HCT116 (cell line): Measurements from ENCODE around the gene ALDH3B1. TPM values are rescaled to one million over a fixed set of nuclear protein-coding genes. Genes with fewer than 3 reads are reported as not detected.

ENCODE experiments used
- ATAC-seq: fragments of 200-7000 bp; cut with Tn5 transposase; 2 replicates; pipeline ENCODE4 v1.9.1; 2020; ENCODE audit warnings: mild to moderate bottlenecking, moderate library complexity
- BruUV-seq: library from RNA; stranded (reverse); fragments of 400-500 nt; replicated peaks from 2 replicates; lab custom pipeline; 2021; lab: Mats Ljungman, UMichigan
- CTCF ChIA-PET: fragments of 300-600 bp; sonication (Branson Sonifier 250); formaldehyde crosslinking; loops from one replicate; lab custom pipeline; 2021; ENCODE audit warnings: antibody characterized with exemption; lab: Charles Lee
- POLR2A ChIA-PET: fragments of 300-600, 350-600 bp; sonication (Branson Sonifier 250); formaldehyde crosslinking; loops from one replicate; lab custom pipeline; 2021; ENCODE audit warnings: antibody characterized with exemption; lab: Charles Lee
- RAD21 ChIA-PET, 2 experiments: fragments of 300-600 bp; sonication (Branson Sonifier 250); formaldehyde crosslinking; loops; one replicate each; lab custom pipeline; 2023; ENCODE audit warnings: low total read pairs in 2 of 2; ENCODE audit not compliant: uncharacterized antibody in 2 of 2, unreplicated experiment in 2 of 2, low non-redundant PET in 1 of 2; lab: Charles Lee
- DNase-seq: peaks from one replicate; pipeline ENCODE4 v3.0.0-alpha.2; 2010; ENCODE audit warnings: low read depth, low spot score
- H2AFZ ChIP-seq: fragments of 200-600 bp; shearing (Covaris generic), sonication (generic); 2 replicates; pipeline ENCODE4 v1.6.1; 2017; ENCODE audit warnings: low read depth, mixed run types, mixed read lengths, antibody characterized with exemption, low read length; ENCODE audit not compliant: poor library complexity, severe bottlenecking
- H3K27ac ChIP-seq: 2 replicates; pipeline ENCODE4 v1.5.1; 2012; ENCODE audit warnings: low read depth, low read length
- H3K27me3 ChIP-seq: fragments of 200-600 bp; sonication (generic); 2 replicates; pipeline ENCODE4 v1.6.1; 2016; ENCODE audit warnings: mixed run types, low read length, mixed read lengths; ENCODE audit not compliant: insufficient read depth
- H3K36me3 ChIP-seq, 2 experiments: fragments of 200-500 bp in 1 of 2; fragments of 200-600 bp in 1 of 2; sonication (Bioruptor generic) in 1 of 2; sonication (generic) in 1 of 2; 2 replicates each; pipeline versions ENCODE4 v1.5.1 to v1.6.1; 2014 to 2016; ENCODE audit warnings: low read length in 2 of 2, inconsistent platforms in 1 of 2, mixed read lengths in 1 of 2, mixed run types in 1 of 2; ENCODE audit not compliant: insufficient read depth in 2 of 2, control insufficient read depth in 1 of 2
- H3K4me1 ChIP-seq, 2 experiments: fragments of 200-600 bp in 1 of 2; sonication (generic) in 1 of 2; 2 replicates each; pipeline versions ENCODE4 v1.5.1 to v1.6.1; 2012 to 2017; ENCODE audit warnings: low read length in 2 of 2, inconsistent platforms in 1 of 2, mild to moderate bottlenecking in 1 of 2, mixed read lengths in 1 of 2, mixed run types in 1 of 2, moderate library complexity in 1 of 2; ENCODE audit not compliant: insufficient read depth in 2 of 2, control insufficient read depth in 1 of 2
- H3K4me2 ChIP-seq: fragments of 200-600 bp; sonication (generic); 2 replicates; pipeline ENCODE4 v1.6.1; 2017; ENCODE audit warnings: mixed run types, low read length, mixed read lengths
- H3K4me3 ChIP-seq, 2 experiments: fragments of 200-600 bp in 1 of 2; sonication (generic) in 1 of 2; replicated peaks in 1 of 2; 2 replicates each; pipeline ENCODE4 v1.5.1; 2011 to 2016; ENCODE audit warnings: low read length in 2 of 2, control low read depth in 1 of 2, low read depth in 1 of 2, mild to moderate bottlenecking in 1 of 2, mixed read lengths in 1 of 2, mixed run types in 1 of 2
- H3K79me2 ChIP-seq: fragments of 200-600 bp; sonication (generic); 2 replicates; pipeline ENCODE4 v1.6.1; 2017; ENCODE audit warnings: mild to moderate bottlenecking, mixed run types, low read length, moderate library complexity, mixed read lengths; ENCODE audit not compliant: insufficient read depth
- H3K9ac ChIP-seq: fragments of 200-600 bp; sonication (generic); 2 replicates; pipeline ENCODE4 v1.6.1; 2016; ENCODE audit warnings: low read length, mixed read lengths
- H3K9me2 ChIP-seq: fragments of 200-600 bp; sonication (generic), shearing (Covaris generic); 2 replicates; pipeline ENCODE4 v1.6.1; 2017; ENCODE audit warnings: mixed run types, mild to moderate bottlenecking, moderate library complexity; ENCODE audit not compliant: insufficient read depth
- H3K9me3 ChIP-seq, 2 experiments: fragments of 200-500 bp in 1 of 2; fragments of 200-600 bp in 1 of 2; sonication (Bioruptor generic) in 1 of 2; sonication (generic) in 1 of 2; 2 replicates each; pipeline ENCODE4 v1.6.1; 2014 to 2017; ENCODE audit warnings: low read length in 2 of 2, mixed read lengths in 2 of 2, inconsistent platforms in 1 of 2, low read depth in 1 of 2, mild to moderate bottlenecking in 1 of 2, mixed run types in 1 of 2, moderate library complexity in 1 of 2; ENCODE audit not compliant: control insufficient read depth in 1 of 2, insufficient read depth in 1 of 2
- H4K20me1 ChIP-seq: fragments of 200-600 bp; sonication (generic), shearing (Covaris generic); 2 replicates; pipeline ENCODE4 v1.6.1; 2017; ENCODE audit warnings: mixed run types, mild to moderate bottlenecking, moderate library complexity; ENCODE audit not compliant: insufficient read depth
- CBX3 ChIP-seq: IDR thresholded peaks from 2 replicates; pipeline ENCODE4 v1.6.1; 2012; ENCODE audit warnings: low read depth
- CEBPB ChIP-seq: IDR thresholded peaks from 2 replicates; pipeline ENCODE4 v1.6.1; 2012; ENCODE audit warnings: low read depth
- ELF1 ChIP-seq: IDR thresholded peaks from 2 replicates; pipeline ENCODE4 v1.6.1; 2012; ENCODE audit warnings: low read depth, borderline replicate concordance
- JUND ChIP-seq: IDR thresholded peaks from 2 replicates; pipeline ENCODE4 v1.6.1; 2012
- POLR2AphosphoS5 ChIP-seq: IDR thresholded peaks from 2 replicates; pipeline ENCODE4 v1.6.1; 2011; ENCODE audit warnings: mild to moderate bottlenecking, low read depth, low read length, moderate library complexity
- RAD21 ChIP-seq: IDR thresholded peaks from 2 replicates; pipeline ENCODE4 v1.6.1; 2012; ENCODE audit warnings: low read depth, mild to moderate bottlenecking
- SRF ChIP-seq: IDR thresholded peaks from 2 replicates; pipeline ENCODE4 v1.6.1; 2012; ENCODE audit warnings: low read depth
- TCF7L2 ChIP-seq: IDR thresholded peaks from 2 replicates; pipeline ENCODE4 v1.7.0; 2011; ENCODE audit warnings: borderline replicate concordance, inconsistent platforms; ENCODE audit not compliant: insufficient read depth, insufficient read length; ENCODE audit errors: extremely low read depth
- ZFX ChIP-seq: fragments of 450-650 bp; IDR thresholded peaks from 2 replicates; pipeline ENCODE4 v1.6.1; 2017
- intact Hi-C: fragments of 100-400 bp; cut with micrococcal nuclease; formaldehyde crosslinking; loops from 2 replicates; pipeline ENCODE4 v1.10.0; 2022
- total RNA-seq: library from RNA; stranded (reverse); gene quantifications from one replicate; pipeline ENCODE4 v1.2.1, GENCODE V29; 2021; ENCODE audit not compliant: unreplicated experiment
- TF ChIP-seq, protein P1 (sequence below): IDR thresholded peaks from 2 replicates; pipeline ENCODE4 v1.6.1; 2012

ALDH3B1 gene
- total RNA-seq, 1 experiment from 2014 or later = 25.5 TPM

GRCh38 chr11:68016161-68016903, 6.2 kb downstream of the ALDH3B1 start:
- Histone ChIP-seq H3K4me2 (peak overlapping the region; percentile 70), H3K4me3 (no peak overlapping the region), H4K20me1 (no peaks in the 10 kb centered on the region), H3K36me3 (no peaks in the 10 kb centered on the region), H3K27ac (peak overlapping the region; percentile 52; the same call in 1 of the 2 replicates), H3K9ac (peak overlapping the region; percentile 45)
- RAD21 ChIA-PET = no interaction called here
- no peak for DNase-seq
- POLR2A ChIA-PET = no interaction called here
- CTCF ChIA-PET = no interaction called here
- no peak for TF ChIP-seq JUND
- no peak for TF ChIP-seq POLR2AphosphoS5
- TF ChIP-seq SRF = no peak
- TF ChIP-seq, protein P1, sequence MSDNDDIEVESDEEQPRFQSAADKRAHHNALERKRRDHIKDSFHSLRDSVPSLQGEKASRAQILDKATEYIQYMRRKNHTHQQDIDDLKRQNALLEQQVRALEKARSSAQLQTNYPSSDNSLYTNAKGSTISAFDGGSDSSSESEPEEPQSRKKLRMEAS = no peak
- TF ChIP-seq CBX3 = no peak
- no peak for TF ChIP-seq ZFX
- no peak for TF ChIP-seq CEBPB
- TF ChIP-seq RAD21 = no peak
- TF ChIP-seq TCF7L2 = no peak
- TF ChIP-seq ELF1 = no peak
- TF ChIP-seq, all 23 proteins: peak for 0
- BruUV-seq = no TSS peak
- H3K9me3 ChIP-seq = no peaks in the 10 kb centered on the region
- H3K27me3 ChIP-seq = no peaks in the 10 kb centered on the region
- H3K9me2 ChIP-seq = no peaks in the 10 kb centered on the region
- no peak for ATAC-seq
- peaks cover 80 to 91% of the 10 kb centered on the region in 2 experiments for H3K4me1 ChIP-seq
- peaks cover 14% of the 10 kb centered on the region; the same call in 1 of the 2 replicates for H3K79me2 ChIP-seq
- no peak overlapping the region for H2AFZ ChIP-seq
- intact Hi-C loops = no loop called here
